Ascending aorta (tissue), 2 donors: ENCODE measurements around the gene OR9A4. TPM values are rescaled to one million over a fixed set of nuclear protein-coding genes. Genes with fewer than 3 reads are reported as not detected.

Experiments used
- DNase-seq, 2 donors: peaks; one replicate each; pipeline ENCODE4 v3.0.0-alpha.2; 2019; ENCODE audit warnings: low spot score in 2 of 2
- H3K27ac ChIP-seq, 2 donors: fragments of 200-600 bp; sonication (generic); one replicate each; pipeline ENCODE4 v1.5.1; 2016 to 2017; ENCODE audit warnings: mild to moderate bottlenecking in 1 of 2
- H3K27me3 ChIP-seq: fragments of 200-600 bp; sonication (generic); one replicate; pipeline ENCODE4 v1.5.1; 2017
- H3K36me3 ChIP-seq, 2 donors: fragments of 200-600 bp; sonication (generic); one replicate each; pipeline ENCODE4 v1.5.1; 2016
- H3K4me1 ChIP-seq, 2 donors: fragments of 200-600 bp; sonication (generic); one replicate each; pipeline ENCODE4 v1.5.1; 2016 to 2017; ENCODE audit warnings: mild to moderate bottlenecking in 1 of 2
- H3K4me3 ChIP-seq, 2 donors: fragments of 200-600 bp; sonication (generic); one replicate each; pipeline ENCODE4 v1.5.1; 2016 to 2017; ENCODE audit warnings: mild to moderate bottlenecking in 1 of 2
- H3K9me3 ChIP-seq, 2 donors: fragments of 200-600 bp; sonication (generic); one replicate each; pipeline ENCODE4 v1.5.1; 2016
- intact Hi-C: fragments of 100-400 bp; cut with DNase I; formaldehyde crosslinking; loops from one replicate; pipeline ENCODE4 v1.15.1; 2023
- total RNA-seq: library from RNA; depleted of rRNA; stranded (reverse); fragments of >200 nt; gene quantifications from one replicate; pipeline ENCODE4 v1.1.0, GENCODE V29; 2016
- TF ChIP-seq, protein P1 (sequence below), 3 experiments: fragments of 200-600 bp in 2 of 3; fragments of 450-650 bp in 1 of 3; sonication (generic) in 2 of 3; IDR thresholded peaks; one replicate each; pipeline ENCODE4 v1.5.1; 2016 to 2019; ENCODE audit warnings: antibody characterized with exemption in 3 of 3, mild to moderate bottlenecking in 1 of 3, moderate library complexity in 1 of 3

OR9A4 gene, protein sequence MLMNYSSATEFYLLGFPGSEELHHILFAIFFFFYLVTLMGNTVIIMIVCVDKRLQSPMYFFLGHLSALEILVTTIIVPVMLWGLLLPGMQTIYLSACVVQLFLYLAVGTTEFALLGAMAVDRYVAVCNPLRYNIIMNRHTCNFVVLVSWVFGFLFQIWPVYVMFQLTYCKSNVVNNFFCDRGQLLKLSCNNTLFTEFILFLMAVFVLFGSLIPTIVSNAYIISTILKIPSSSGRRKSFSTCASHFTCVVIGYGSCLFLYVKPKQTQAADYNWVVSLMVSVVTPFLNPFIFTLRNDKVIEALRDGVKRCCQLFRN
- total RNA-seq: not detected

DNA sequence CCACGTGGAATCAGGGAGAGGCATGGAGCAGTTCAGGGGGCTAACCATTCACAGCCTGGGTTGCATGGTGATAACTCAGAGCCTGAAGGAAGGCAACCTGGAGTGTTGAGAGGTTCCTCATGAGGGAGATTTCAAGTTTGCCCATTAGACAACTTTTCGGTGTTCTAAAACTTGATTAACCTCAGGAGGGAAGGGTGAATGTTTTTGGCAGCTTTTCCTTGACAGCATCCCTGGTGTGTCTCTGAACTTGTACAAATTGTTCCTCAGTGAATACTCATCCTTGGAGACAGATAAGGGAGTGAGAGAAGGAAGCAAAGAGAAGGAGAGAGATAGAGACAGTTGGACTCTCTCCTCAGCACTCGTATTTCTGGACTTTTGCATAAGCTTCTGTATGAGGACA is at the start of gene OR9A4:
Gene OR9A4 (plus strand): TSS at position 301 of the 400 bp plus-strand sequence. CDS start 2,477 bp downstream, outside the sequence.
- TF ChIP-seq, protein P1, sequence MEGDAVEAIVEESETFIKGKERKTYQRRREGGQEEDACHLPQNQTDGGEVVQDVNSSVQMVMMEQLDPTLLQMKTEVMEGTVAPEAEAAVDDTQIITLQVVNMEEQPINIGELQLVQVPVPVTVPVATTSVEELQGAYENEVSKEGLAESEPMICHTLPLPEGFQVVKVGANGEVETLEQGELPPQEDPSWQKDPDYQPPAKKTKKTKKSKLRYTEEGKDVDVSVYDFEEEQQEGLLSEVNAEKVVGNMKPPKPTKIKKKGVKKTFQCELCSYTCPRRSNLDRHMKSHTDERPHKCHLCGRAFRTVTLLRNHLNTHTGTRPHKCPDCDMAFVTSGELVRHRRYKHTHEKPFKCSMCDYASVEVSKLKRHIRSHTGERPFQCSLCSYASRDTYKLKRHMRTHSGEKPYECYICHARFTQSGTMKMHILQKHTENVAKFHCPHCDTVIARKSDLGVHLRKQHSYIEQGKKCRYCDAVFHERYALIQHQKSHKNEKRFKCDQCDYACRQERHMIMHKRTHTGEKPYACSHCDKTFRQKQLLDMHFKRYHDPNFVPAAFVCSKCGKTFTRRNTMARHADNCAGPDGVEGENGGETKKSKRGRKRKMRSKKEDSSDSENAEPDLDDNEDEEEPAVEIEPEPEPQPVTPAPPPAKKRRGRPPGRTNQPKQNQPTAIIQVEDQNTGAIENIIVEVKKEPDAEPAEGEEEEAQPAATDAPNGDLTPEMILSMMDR (IDR thresholded peaks at IDR 0.05): no peak
- H3K4me3 ChIP-seq: no peak within 1 kb of the TSS
- intact Hi-C loops: no loop called here
- no peaks in the 10 kb centered on the region for H3K36me3 ChIP-seq
- H3K27ac ChIP-seq: no peak within 1 kb of the TSS
- DNase-seq: no peak
- no peaks in the 10 kb centered on the region for H3K27me3 ChIP-seq
- H3K9me3 ChIP-seq: no peaks in the 10 kb centered on the region
- no peaks in the 10 kb centered on the region for H3K4me1 ChIP-seq

DNA sequence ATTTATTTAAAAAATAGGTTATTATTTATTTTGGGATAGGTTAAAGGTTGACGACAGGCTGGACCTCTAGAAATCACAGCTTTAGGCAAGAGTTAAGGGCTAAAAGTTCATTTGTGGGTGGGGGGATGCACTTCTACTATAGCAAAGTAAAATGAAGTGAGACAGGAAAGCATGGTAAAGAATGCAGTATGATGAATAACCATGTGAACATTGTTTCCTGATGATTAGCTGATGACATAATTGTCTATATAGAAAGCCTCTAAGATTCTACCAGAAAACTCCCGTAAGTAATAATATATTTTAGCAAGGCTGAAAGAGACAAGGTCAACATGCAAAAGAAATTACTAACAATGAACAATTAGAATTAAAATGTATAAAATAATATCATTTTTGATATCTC is 49.2 kb upstream of the OR9A4 start:
- TF ChIP-seq, protein P1 (IDR thresholded peaks at IDR 0.05): no peak
- no peaks in the 10 kb centered on the region for H3K27me3 ChIP-seq
- intact Hi-C loops: no loop called here
- DNase-seq: no peak
- H3K36me3 ChIP-seq: no peaks in the 10 kb centered on the region
- no peaks in the 10 kb centered on the region for H3K4me1 ChIP-seq
- H3K9me3 ChIP-seq: peaks cover 0 to 21% of the 10 kb centered on the region in 2 donors
- no peak overlapping the region for H3K4me3 ChIP-seq
- no peak overlapping the region for H3K27ac ChIP-seq

DNA sequence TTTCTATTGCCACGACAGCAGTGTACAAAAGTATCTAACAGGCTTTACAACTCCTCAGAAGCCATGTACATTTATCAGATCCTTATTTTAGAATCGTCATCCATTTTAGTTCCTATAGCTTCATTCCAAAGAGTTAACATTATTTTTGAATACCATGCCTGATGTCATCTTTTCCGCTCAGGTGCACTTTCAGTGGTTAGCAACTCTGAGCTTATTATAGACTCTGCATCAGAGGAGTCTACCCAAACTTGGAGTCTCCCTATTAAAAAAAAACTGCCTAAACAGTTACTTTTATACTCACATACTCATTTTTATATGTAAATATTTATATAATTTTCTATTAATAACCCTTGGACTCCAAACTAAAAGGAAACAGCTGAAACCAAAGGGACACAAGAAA is 43.3 kb upstream of the OR9A4 start:
- no peaks in the 10 kb centered on the region for H3K36me3 ChIP-seq
- H3K4me1 ChIP-seq: no peaks in the 10 kb centered on the region
- H3K27ac ChIP-seq: no peak overlapping the region
- no peak for DNase-seq
- intact Hi-C loops: no loop called here
- H3K4me3 ChIP-seq: no peak overlapping the region
- peaks cover 0 to 14% of the 10 kb centered on the region in 2 donors for H3K9me3 ChIP-seq
- TF ChIP-seq, protein P1 (IDR thresholded peaks at IDR 0.05): no peak
- no peaks in the 10 kb centered on the region for H3K27me3 ChIP-seq

DNA sequence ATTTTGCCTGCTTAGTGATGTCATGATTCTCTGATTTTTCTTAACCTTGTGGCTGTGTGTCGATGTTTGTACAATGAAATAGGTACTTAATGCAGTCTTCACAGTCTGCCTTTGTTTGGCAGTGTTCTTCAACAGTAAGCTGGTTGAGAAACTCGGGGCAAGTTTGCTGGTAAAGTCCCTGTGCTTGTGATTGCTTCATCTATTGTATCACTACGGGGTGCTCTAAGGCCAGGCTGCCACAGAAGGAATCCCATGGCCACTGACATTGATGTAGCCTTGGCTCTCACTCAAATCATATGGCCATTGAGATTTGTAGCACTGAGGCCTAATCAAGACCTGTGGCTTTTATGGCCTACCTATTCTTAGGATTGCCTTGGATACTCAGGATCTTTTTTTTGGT is 41.4 kb upstream of the OR9A4 start:
- TF ChIP-seq, protein P1 (IDR thresholded peaks at IDR 0.05): no peak
- Histone ChIP-seq H3K27ac (no peak overlapping the region), H3K4me1 (no peaks in the 10 kb centered on the region), H3K36me3 (no peaks in the 10 kb centered on the region), H3K27me3 (no peaks in the 10 kb centered on the region), H3K9me3 (peaks cover 0 to 16% of the 10 kb centered on the region in 2 donors), H3K4me3 (no peak overlapping the region)
- DNase-seq: no peak
- intact Hi-C loops: no loop called here

DNA sequence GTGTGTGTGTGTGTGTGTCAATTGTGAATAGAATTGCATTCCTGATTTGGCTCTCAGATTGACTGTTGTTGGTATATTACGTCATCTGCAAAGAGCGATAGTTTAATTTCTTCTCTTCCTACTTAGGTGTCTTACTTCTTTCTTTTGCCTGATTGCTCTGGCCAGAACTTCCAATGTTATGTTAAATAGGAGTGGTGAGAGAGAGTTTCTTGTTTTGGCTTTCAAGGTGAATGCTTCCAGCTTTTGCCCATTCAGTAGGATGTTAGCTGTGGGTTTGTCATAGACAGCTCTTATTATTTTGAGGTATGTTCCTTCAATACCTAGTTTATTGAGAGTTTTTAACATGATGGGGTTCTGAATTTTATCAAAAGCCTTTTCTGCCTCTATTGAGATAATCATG is 40.7 kb upstream of the OR9A4 start:
- H3K27ac ChIP-seq: no peak overlapping the region
- H3K36me3 ChIP-seq: no peaks in the 10 kb centered on the region
- peaks cover 0 to 9% of the 10 kb centered on the region in 2 donors for H3K9me3 ChIP-seq
- intact Hi-C loops: no loop called here
- no peaks in the 10 kb centered on the region for H3K27me3 ChIP-seq
- DNase-seq: no peak
- H3K4me3 ChIP-seq: no peak overlapping the region
- no peaks in the 10 kb centered on the region for H3K4me1 ChIP-seq
- TF ChIP-seq, protein P1 (IDR thresholded peaks at IDR 0.05): no peak
